ENCODE results near the gene RPL15.

Gene RPL15

GRCh38 chr3:23928524-23928923, 11.6 kb downstream of the RPL15 start:
- no peak for DNase-seq (ENCODE audit: low read depth in 2 of 2)

GRCh38 chr3:23931597-23931996, 14.7 kb downstream of the RPL15 start:
- DNase-seq (ENCODE audit: low read depth in 2 of 2): no peak

- DNase-seq (ENCODE audit: low read depth in 2 of 2): no peak
These were observed 15.6 kb downstream of the RPL15 start for GRCh38 chr3:23932571-23932970.

GRCh38 chr3:23934253-23934652, 17.3 kb downstream of the RPL15 start:
- DNase-seq (ENCODE audit: low read depth in 2 of 2): no peak

GRCh38 chr3:23937296-23937695, 20.4 kb downstream of the RPL15 start:
- no peak for DNase-seq (ENCODE audit: low read depth in 2 of 2)

- DNase-seq (ENCODE audit: low read depth in 2 of 2): no peak
These were observed 21.8 kb downstream of the RPL15 start for GRCh38 chr3:23938688-23939087.

- DNase-seq (ENCODE audit: low read depth in 2 of 2): no peak
These were observed 23.8 kb downstream of the RPL15 start for GRCh38 chr3:23940775-23941174.

- no peak for DNase-seq (ENCODE audit: low read depth in 2 of 2)
These were observed 24.5 kb downstream of the RPL15 start for GRCh38 chr3:23941440-23941839.

GRCh38 chr3:23942546-23942945, 25.6 kb downstream of the RPL15 start:
- DNase-seq (ENCODE audit: low read depth in 2 of 2): no peak

GRCh38 chr3:23944007-23944783, 27.3 kb downstream of the RPL15 start:
- no peak for DNase-seq (ENCODE audit: low read depth in 2 of 2)

- peak; percentile 46 to 47 for DNase-seq (ENCODE audit: low read depth in 2 of 2)
These were observed 28.1 kb downstream of the RPL15 start, which contains the start of gene NR1D2 for GRCh38 chr3:23944861-23945662. Gene NR1D2, plus strand, starts transcription at chr3:23945286. Its CDS starts 293 bp downstream, at chr3:23945579.

- DNase-seq (ENCODE audit: low read depth in 2 of 2): no peak
These were observed 28.7 kb downstream of the RPL15 start for GRCh38 chr3:23945663-23945912.

- peak; percentile 94 to 95 for DNase-seq (ENCODE audit: low read depth in 2 of 2)
These were observed 29.2 kb downstream of the RPL15 start for GRCh38 chr3:23945913-23946687.

GRCh38 chr3:23948761-23949160, 31.8 kb downstream of the RPL15 start:
- no peak for DNase-seq (ENCODE audit: low read depth in 2 of 2)

- no peak for DNase-seq (ENCODE audit: low read depth in 2 of 2)
These were observed 32.9 kb downstream of the RPL15 start for GRCh38 chr3:23949784-23950183.

- no peak for DNase-seq (ENCODE audit: low read depth in 2 of 2)
These were observed 33.4 kb downstream of the RPL15 start for GRCh38 chr3:23950293-23950692.

GRCh38 chr3:23952646-23953045, 35.7 kb downstream of the RPL15 start:
- DNase-seq (ENCODE audit: low read depth in 2 of 2): no peak

GRCh38 chr3:23953523-23953922, 36.6 kb downstream of the RPL15 start:
- DNase-seq (ENCODE audit: low read depth in 2 of 2): no peak

GRCh38 chr3:23954144-23954543, 37.2 kb downstream of the RPL15 start:
- no peak for DNase-seq (ENCODE audit: low read depth in 2 of 2)

- no peak for DNase-seq (ENCODE audit: low read depth in 2 of 2)
These were observed 39.8 kb downstream of the RPL15 start for GRCh38 chr3:23956701-23957100.

GRCh38 chr3:23959135-23959900, 42.4 kb downstream of the RPL15 start:
- DNase-seq (ENCODE audit: low read depth in 2 of 2): peak; percentile 49 to 57

GRCh38 chr3:23960649-23961048, 43.7 kb downstream of the RPL15 start:
- DNase-seq (ENCODE audit: low read depth in 2 of 2): no peak

All from fibroblast of skin of left biceps (primary cell).